ENCODE results near the gene ARHGEF7.

Gene ARHGEF7

GRCh38 chr13:111168107-111168506 lies 53.0 kb downstream of the ARHGEF7 start:
- Histone ChIP-seq H3K79me2 (ENCODE audit: low read length) (peaks cover 98% of the 10 kb centered on the region), H3K4me1 (ENCODE audit: low read length) (no peaks in the 10 kb centered on the region), H3K4me2 (ENCODE audit: low read length) (no peak overlapping the region), H3K9me3 (ENCODE audit: insufficient read depth, low read length) (no peaks in the 10 kb centered on the region), H2AFZ (ENCODE audit: low read depth, low read length) (no peak overlapping the region), H3K27ac (ENCODE audit: low read length) (no peak overlapping the region), H3K36me3 (replicated peaks; ENCODE audit: low read depth, low read length) (peaks cover 38% of the 10 kb centered on the region), H3K9ac (ENCODE audit: low read length) (no peak overlapping the region), H3K4me3 (ENCODE audit: low read length) (no peak overlapping the region), H3K27me3 (ENCODE audit: low read depth, low read length) (no peaks in the 10 kb centered on the region), H4K20me1 (ENCODE audit: insufficient read depth, low read length) (peaks cover 85% of the 10 kb centered on the region)
- TF ChIP-seq, protein P1, sequence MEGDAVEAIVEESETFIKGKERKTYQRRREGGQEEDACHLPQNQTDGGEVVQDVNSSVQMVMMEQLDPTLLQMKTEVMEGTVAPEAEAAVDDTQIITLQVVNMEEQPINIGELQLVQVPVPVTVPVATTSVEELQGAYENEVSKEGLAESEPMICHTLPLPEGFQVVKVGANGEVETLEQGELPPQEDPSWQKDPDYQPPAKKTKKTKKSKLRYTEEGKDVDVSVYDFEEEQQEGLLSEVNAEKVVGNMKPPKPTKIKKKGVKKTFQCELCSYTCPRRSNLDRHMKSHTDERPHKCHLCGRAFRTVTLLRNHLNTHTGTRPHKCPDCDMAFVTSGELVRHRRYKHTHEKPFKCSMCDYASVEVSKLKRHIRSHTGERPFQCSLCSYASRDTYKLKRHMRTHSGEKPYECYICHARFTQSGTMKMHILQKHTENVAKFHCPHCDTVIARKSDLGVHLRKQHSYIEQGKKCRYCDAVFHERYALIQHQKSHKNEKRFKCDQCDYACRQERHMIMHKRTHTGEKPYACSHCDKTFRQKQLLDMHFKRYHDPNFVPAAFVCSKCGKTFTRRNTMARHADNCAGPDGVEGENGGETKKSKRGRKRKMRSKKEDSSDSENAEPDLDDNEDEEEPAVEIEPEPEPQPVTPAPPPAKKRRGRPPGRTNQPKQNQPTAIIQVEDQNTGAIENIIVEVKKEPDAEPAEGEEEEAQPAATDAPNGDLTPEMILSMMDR (IDR thresholded peaks at IDR 0.05; ENCODE audit: low read depth, low read length), result no peak
- no peak for TF ChIP-seq EZH2phosphoT487 (IDR thresholded peaks at IDR 0.05; ENCODE audit: low read depth)

DNA sequence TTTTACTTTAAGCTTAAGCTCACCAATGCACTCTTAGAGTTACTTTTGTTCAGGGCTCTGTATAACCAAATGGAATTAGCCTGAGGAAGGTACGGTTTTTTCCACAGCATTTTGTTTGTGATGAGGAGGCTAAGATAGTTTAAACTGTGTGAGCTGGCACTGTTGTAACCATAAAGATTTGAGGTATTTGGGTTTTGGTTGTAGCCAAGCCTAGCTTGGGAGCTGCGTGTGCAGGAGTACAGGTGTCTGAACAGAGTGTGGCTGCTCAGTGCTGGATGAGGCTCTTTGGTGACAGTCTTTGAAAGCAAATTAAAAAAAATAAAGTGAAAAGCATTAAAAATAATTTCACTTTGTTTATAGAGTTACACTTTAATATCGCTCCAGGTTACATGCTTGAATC lies 56.0 kb downstream of the ARHGEF7 start:
- peaks cover 6% of the 10 kb centered on the region; the same call in 1 of the 2 replicates for H3K4me1 ChIP-seq (ENCODE audit: low read length)
- H3K36me3 ChIP-seq (replicated peaks; ENCODE audit: low read depth, low read length), result peaks cover 62% of the 10 kb centered on the region
- H3K4me2 ChIP-seq (ENCODE audit: low read length), result no peak overlapping the region
- H4K20me1 ChIP-seq (ENCODE audit: insufficient read depth, low read length), result peaks cover 62% of the 10 kb centered on the region
- no peak overlapping the region for H3K27ac ChIP-seq (ENCODE audit: low read length)
- no peak overlapping the region for H3K9ac ChIP-seq (ENCODE audit: low read length)
- H3K4me3 ChIP-seq (ENCODE audit: low read length), result no peak overlapping the region
- no peak overlapping the region for H2AFZ ChIP-seq (ENCODE audit: low read depth, low read length)
- H3K27me3 ChIP-seq (ENCODE audit: low read depth, low read length), result no peaks in the 10 kb centered on the region
- peaks cover 7% of the 10 kb centered on the region; the same call in 1 of the 2 replicates for H3K9me3 ChIP-seq (ENCODE audit: insufficient read depth, low read length)
- TF ChIP-seq EZH2phosphoT487 (IDR thresholded peaks at IDR 0.05; ENCODE audit: low read depth), result no peak
- TF ChIP-seq, protein P1 (IDR thresholded peaks at IDR 0.05; ENCODE audit: low read depth, low read length), result no peak
- peaks cover 98% of the 10 kb centered on the region for H3K79me2 ChIP-seq (ENCODE audit: low read length)

GRCh38 chr13:111171629-111172028 lies 56.5 kb downstream of the ARHGEF7 start:
- Histone ChIP-seq H3K4me3 (ENCODE audit: low read length) (no peak overlapping the region), H4K20me1 (ENCODE audit: insufficient read depth, low read length) (peaks cover 57% of the 10 kb centered on the region), H3K9ac (ENCODE audit: low read length) (no peak overlapping the region), H3K79me2 (ENCODE audit: low read length) (peaks cover 97% of the 10 kb centered on the region), H2AFZ (ENCODE audit: low read depth, low read length) (no peak overlapping the region), H3K4me2 (ENCODE audit: low read length) (no peak overlapping the region), H3K4me1 (ENCODE audit: low read length) (peaks cover 6% of the 10 kb centered on the region; the same call in 1 of the 2 replicates), H3K27ac (ENCODE audit: low read length) (no peak overlapping the region), H3K9me3 (ENCODE audit: insufficient read depth, low read length) (peaks cover 7% of the 10 kb centered on the region; the same call in 1 of the 2 replicates), H3K36me3 (replicated peaks; ENCODE audit: low read depth, low read length) (peaks cover 66% of the 10 kb centered on the region), H3K27me3 (ENCODE audit: low read depth, low read length) (no peaks in the 10 kb centered on the region)
- TF ChIP-seq, protein P1 (IDR thresholded peaks at IDR 0.05; ENCODE audit: low read depth, low read length), result no peak
- no peak for TF ChIP-seq EZH2phosphoT487 (IDR thresholded peaks at IDR 0.05; ENCODE audit: low read depth)

GRCh38 chr13:111174377-111175114 lies 59.4 kb downstream of the ARHGEF7 start:
- H4K20me1 ChIP-seq (ENCODE audit: insufficient read depth, low read length), result peaks cover 28% of the 10 kb centered on the region

More at GRCh38 chr13:111174377-111175114, 59.4 kb downstream of the ARHGEF7 start:
- H3K4me3 ChIP-seq (ENCODE audit: low read length), result no peak overlapping the region
- H3K36me3 ChIP-seq (replicated peaks; ENCODE audit: low read depth, low read length), result peaks cover 54% of the 10 kb centered on the region
- H3K9ac ChIP-seq (ENCODE audit: low read length), result no peak overlapping the region
- TF ChIP-seq, protein P1 (IDR thresholded peaks at IDR 0.05; ENCODE audit: low read depth, low read length), result no peak
- no peak for TF ChIP-seq EZH2phosphoT487 (IDR thresholded peaks at IDR 0.05; ENCODE audit: low read depth)
- peaks cover 7% of the 10 kb centered on the region; the same call in 1 of the 2 replicates for H3K9me3 ChIP-seq (ENCODE audit: insufficient read depth, low read length)
- no peak overlapping the region for H3K27ac ChIP-seq (ENCODE audit: low read length)
- no peak overlapping the region for H3K4me2 ChIP-seq (ENCODE audit: low read length)
- peaks cover 91% of the 10 kb centered on the region for H3K79me2 ChIP-seq (ENCODE audit: low read length)
- no peaks in the 10 kb centered on the region for H3K27me3 ChIP-seq (ENCODE audit: low read depth, low read length)
- no peak overlapping the region for H2AFZ ChIP-seq (ENCODE audit: low read depth, low read length)
- H3K4me1 ChIP-seq (ENCODE audit: low read length), result peaks cover 9% of the 10 kb centered on the region

Measured in OCI-LY3 (cell line).